Measurements from ENCODE around the gene SAMD11.
"Not testable (repeated sequence)": the region's sequence is repeated elsewhere in the genome, so short reads cannot be mapped to it uniquely, and the experiment has no call there.

SAMD11 gene

DNA sequence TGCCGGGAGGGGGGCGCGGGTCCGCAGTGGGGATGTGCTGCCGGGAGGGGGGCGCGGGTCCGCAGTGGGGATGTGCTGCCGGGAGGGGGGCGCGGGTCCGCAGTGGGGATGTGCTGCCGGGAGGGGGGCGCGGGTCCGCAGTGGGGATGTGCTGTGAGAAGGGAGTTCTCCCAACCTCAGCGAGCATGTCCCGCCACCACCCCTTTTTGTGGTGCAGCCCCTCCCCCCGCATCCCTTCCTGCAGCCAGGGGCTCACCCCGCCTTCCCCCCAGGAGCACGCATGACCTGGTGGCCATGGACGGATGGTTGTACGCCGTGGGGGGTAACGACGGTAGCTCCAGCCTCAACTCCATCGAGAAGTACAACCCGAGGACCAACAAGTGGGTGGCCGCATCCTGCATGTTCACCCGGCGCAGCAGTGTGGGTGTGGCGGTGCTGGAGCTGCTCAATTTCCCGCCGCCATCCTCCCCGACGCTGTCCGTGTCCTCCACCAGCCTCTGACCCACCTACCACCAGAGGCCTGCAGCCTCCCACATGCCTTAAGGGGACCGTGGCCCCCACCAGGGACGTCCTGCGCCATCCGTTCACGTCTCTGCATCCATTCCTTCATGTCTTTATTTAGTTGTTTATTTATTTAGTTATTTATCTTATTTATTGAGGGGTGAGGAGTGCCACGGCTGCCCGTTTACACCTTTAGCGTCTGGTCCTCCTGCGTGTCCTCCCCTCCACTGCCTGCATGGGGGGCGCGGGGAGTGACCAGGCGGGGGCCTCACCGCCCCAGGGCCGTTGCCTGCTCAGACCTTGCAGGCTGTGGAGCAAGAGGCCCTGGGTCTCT is 41.2 kb downstream of the SAMD11 start:
- DNase-seq, result no peak

DNA sequence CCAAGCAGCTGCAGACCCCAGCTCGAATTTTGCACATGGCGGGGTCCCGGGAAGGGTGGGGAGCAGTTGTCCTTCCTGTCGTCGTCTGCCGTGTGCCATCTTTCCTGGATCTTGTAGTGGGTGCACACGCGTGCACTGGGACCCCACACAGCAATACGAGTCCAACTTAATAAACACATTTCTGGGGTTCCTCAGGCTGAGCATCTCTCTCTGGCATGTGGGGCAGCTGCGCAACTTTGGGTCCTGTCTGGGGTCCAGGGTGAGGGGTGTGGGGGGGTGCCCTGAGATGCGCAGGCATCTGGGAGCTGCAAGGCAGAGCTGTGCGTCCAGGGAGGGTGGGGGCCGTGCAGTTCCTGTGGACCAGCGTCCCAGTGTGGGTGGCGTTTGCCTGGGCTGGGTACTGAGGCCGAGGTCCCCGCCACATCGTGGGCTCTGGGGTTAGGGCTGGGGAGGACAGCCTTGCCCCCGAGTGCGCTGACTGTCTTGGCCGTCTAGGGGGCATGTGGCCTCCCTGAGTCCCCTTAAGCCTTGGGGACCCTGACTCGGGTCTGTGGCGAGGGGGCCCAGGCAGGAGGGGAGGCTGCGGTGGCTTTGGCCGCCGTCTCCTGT is 41.9 kb downstream of the SAMD11 start:
- no peak for DNase-seq

DNA sequence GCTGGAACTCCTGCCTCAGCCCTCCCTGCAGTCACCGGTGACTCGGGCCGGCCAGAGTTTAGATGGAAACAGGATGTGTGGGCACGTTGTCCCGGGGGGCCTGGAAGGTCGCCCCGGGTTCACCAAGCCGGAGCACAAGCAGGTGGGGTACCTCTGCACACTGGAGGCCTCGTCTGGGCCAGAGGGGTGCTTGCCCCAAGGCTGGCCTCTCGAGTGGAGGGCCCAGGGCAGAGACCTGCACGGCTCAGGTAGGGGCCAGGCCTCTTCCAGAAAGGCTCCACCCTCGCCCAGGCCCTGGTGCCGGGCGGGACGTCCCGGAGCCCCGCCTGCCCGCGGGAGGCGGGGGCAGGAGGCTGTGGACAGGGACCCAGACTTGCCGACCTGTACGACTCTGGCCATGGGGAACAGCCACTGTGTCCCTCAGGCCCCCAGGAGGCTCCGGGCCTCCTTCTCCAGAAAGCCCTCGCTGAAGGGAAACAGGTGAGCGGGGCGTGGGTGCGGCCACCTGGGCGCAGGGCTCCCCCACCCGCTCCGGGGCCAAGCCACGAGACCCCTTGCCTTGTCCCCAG is 42.5 kb downstream of the SAMD11 start, which contains the start of gene PLEKHN1:
Gene PLEKHN1, plus strand, starts transcription at position 348 of the 569 bp plus-strand sequence. Its CDS starts 50 bp downstream, at position 398.
- no peak for DNase-seq

DNA sequence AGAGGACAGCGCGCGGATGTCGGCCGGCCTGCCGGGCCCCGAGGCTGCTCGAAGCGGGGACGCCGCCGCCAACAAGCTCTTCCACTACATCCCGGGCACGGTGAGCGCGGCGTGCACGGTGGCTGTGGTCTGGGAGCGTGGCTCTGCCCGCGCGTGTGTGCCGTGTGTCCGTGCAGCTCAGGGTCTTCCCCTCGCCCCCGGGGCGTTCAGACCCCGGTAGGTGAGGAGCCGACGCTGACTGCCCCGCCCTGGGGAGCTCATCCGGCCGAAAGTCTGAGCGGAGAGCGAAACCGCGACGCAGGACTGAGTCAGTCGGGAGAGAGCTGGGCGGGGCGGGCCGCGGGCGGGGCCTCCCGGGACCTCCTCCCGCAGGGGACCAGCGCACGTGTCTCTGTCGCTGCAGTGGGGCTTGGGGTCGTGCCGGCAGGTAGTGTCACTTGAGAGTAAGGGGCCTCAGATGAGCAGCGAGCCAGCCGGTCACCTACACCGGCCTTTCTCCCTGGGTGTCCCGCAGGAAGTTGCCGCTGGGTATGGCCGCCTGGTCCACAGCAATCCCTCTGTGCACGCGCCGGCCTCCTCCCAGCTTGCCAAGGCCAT is 43.1 kb downstream of the SAMD11 start:
- DNase-seq, result peak; percentile 64 to 69

DNA sequence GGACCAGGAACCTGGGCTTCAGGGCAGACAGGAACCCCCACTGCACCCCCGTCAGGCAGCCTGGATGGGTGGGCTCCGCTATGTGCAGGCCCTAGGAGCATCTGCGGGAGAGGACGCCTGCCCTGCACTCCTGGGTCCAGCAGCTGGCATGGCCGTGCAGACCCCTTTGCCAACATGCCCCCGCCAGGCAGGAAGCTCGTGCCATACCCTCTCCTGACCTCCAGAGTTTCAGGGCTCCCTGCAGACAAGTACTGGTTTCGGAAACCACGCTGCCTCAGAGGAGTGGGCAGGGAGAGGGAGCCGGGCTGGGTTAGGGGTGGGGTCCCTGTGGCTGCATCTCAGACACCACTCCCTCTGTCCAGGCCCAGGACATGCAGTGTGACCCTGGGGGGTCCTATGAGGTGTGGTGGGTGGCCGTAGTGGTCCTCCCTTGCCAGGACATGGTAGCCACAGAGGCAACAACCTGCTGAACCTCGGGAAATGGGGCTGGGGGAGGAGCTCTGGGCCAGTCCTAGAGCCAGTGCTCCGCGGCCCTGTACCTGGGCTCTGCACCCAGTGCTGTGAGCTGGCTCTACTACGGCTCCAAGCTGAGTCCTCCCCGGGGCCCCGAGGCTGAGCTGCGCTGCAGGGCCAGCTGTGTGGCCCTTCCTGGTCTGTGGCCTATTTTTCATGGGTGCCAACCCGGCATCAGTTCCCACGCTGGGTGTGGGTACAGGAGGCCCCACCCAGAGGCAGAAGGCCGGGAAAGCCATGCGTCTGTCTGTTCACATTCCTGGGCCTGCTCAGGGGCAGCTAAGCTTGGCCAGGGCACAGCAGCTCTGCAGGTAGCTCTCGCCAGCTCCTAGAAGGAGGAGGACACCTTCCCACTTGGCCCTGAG is 44.0 kb downstream of the SAMD11 start:
- no peak for DNase-seq

DNA sequence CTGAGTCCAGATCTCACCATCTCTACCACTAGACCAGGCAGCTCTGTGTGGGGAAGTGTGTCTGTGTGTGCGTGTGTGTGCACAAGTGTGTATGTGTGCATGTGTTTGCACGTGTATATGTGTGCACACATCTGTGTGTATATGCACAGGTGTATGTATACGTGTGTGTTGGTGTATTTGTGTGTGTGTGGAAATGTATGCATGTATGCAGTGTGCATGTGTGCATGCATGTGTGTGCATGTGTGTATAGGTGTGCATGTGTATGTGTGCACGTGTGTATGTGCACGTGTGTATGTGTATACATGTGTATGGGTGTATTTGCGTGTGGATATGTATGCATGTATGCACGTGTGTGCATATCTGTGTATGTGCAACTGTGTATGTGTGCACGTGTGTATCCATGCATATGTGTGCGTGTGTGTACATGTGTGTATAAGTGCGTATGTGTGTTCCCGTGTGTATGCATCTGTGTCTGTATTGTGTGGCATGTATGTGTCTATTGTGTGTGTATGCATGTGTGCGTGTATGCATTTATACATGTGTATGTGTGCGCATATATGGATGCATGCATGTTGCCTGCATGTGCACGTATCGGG is 45.6 kb downstream of the SAMD11 start:
- no peak for DNase-seq

DNA sequence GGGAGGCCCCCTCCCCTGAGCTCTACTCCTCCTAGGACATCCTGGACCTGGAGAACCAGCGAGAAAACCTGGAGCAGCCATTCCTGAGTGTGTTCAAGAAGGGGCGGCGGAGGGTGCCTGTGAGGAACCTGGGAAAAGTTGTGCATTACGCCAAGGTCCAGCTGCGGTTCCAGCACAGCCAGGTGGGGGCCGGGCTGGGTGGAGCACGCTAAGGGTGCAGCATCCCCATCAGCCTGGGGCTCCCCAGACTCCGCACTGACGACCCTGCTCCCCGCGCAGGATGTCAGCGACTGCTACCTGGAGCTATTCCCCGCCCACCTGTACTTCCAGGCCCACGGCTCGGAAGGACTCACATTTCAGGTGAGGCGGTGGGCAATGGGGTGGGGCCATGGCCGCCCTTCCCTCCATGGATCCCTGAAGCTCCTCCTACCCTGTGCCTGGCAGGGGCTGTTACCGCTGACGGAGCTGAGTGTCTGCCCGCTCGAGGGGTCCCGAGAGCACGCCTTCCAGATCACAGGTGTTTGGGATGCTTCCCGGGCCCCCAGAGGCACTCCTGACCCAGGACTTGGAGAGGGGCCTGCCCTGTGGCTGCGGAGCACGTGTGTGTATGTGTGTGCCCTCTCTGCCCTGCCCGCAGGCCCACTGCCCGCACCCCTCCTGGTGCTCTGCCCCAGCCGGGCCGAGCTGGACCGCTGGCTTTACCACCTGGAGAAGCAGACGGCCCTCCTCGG is 46.7 kb downstream of the SAMD11 start:
- DNase-seq, result no peak

DNA sequence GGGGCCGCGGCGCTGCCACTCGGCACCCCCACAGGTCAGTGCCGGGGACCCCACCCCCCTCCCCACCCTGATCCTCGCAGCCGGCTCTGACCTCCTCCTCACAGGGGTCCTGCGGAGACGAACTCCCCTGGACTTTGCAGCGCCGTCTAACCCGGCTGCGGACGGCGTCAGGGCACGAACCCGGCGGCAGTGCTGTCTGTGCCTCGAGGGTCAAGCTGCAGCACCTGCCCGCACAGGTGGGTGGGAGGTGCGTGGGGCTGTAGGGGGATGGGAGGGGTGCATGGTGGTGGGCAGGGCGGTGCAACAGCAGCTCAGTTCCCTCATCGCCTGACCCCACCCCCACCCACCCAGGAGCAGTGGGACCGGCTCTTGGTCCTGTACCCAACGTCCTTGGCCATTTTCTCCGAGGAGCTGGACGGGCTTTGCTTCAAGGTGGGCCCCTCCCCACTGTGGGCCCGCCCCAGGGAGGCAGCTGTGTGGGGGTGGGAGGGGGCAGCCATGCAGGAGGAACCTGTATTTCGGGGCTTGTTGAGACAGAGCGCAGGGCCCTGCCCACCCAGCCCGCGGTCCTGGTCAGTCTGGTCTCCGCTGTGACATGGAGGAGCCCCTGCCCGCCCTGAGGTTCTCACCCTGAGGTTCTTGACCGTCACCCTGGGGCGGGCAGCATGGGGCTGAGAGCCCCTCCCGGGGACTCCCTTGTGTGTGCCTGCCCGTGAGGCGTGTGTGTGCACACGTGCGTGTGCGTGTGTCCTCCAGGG is 47.4 kb downstream of the SAMD11 start:
- no peak for DNase-seq

DNA sequence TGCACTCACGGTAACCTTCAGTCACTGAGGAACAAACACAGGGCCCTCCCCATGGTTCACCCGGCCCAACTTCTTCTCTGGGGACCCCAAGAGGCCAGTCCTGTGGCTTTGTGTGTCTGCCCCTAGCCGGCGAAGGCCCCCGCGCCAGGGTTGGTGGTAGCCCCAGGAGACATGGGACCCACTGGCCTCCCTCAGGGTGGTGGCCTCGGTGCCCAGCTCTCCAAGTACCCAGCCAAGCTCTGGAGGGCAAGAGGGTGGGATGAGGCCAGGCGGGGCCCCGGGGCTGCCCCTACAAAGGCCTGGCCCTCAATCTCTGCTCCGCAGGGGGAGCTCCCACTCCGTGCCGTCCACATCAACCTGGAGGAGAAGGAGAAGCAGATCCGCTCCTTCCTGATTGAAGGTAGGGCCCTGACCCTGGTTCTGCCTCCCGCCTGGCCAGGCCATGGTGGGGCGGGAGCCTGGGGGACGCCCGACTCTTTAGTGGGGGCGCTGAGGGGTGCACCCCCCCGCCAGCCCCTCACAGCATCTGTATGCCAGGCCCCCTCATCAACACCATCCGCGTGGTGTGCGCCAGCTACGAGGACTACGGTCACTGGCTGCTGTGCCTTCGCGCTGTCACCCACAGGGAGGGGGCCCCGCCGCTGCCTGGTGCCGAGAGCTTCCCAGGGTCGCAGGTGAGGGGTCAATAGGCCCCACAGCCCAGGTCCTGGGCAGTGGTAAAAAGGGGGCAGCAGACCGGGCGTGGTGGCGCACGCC is 48.2 kb downstream of the SAMD11 start:
- DNase-seq, result no peak

DNA sequence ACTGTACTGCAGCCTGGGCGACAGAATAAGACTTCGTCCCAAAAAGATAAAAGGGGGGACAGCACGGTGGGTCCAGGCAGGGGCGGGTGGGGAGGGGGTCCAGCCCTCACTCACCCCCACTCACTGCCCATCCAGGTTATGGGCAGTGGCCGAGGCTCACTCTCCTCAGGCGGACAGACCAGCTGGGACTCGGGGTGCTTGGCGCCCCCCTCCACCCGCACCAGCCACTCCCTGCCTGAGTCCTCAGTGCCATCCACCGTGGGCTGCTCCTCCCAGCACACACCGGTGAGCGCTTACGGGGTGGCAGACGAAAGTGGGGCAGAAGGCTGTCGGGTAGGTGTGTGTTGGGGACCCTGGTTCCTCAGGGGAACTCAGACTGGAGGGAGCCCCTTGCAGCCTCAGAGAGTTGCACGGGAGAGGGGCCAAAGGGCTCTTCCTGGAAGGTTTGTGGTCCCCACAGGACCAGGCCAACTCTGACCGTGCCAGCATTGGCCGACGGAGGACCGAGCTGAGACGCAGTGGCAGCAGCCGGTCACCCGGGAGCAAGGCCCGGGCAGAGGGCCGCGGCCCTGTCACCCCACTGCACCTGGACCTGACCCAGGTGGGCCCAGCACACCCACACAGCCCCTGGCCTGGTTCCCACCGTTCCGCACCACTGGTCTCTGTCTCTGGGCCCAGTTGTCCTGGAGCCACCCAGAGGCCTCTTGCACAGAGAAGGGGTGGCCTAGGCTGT is 49.2 kb downstream of the SAMD11 start:
- no peak for DNase-seq

DNA sequence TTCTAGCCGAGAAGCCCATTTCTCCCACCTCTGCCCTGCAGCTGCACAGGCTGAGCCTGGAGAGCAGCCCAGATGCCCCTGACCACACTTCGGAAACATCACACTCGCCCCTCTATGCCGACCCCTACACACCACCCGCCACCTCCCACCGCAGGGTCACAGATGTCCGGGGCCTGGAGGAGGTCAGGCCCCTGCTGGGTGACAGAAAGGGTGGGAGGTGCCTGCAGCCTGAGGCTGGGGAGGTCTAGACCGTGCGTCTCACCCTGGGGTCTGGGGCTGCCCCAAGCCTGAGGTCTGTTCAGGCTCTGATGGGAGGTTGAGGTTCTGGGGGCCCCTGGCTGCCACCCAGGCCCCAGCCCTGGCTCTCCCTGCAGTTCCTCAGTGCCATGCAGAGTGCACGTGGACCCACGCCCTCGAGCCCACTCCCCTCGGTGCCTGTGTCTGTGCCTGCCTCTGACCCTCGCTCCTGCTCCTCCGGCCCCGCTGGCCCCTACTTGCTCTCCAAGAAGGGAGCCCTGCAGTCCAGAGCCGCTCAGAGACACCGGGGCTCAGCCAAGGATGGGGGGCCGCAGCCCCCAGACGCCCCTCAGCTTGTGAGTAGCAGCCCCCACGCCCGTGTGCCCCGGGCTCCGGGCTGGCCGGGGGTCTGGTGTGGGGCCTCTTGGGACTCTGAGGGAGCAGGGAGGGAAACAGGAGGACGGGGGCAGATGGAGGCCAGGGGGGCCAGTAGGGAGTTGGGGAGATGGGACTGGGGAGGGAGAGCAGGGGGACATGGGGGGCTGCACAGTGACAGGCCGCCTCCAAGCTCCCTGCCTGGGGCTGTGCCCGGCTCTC is 50.0 kb downstream of the SAMD11 start:
- no peak for DNase-seq

DNA sequence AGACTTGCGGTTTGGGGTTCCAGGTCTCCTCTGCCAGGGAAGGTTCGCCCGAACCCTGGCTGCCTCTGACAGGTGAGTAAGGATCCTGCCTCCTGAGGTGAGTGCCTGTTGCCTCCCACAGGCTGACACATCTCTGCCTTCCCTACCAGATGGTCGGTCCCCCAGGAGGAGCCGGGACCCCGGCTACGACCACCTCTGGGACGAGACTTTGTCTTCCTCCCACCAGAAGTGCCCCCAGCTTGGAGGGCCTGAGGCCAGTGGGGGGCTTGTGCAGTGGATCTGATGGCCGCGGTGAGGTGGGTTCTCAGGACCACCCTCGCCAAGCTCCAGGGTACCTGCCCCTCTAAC is 50.5 kb downstream of the SAMD11 start:
- DNase-seq, result no peak

DNA sequence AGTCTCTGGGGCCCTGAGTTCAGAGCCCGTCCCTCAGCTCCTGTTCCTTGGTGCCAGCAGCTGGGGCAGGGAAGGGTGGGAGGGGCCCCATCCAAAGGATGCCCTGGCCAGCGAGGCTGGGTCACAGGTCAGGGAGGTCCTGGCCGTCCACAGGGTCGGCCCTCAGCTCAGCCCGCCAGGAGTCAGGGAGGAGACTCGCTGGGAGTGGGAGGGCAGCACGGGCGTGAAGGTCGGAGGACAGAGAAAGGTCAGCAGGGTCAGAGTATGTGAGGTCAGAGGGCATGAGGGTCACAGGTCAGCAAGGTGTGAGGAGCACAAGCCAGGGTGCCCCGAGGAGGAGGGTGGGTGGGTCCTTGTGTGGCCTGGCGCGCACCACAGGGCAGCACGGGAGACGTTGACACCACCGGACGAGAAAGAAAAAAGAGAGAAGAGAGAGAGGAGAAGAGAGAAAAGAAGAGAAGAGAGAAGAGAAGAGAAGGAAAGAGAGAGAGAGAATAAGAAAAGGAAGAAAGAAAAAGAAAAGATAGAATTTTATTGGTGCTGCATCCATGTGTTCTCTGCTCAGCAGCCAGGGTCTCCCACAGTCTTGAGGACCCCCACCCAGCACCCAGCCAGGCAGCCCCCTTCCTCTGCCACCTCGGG is 51.1 kb downstream of the SAMD11 start:
- DNase-seq, result no peak

DNA sequence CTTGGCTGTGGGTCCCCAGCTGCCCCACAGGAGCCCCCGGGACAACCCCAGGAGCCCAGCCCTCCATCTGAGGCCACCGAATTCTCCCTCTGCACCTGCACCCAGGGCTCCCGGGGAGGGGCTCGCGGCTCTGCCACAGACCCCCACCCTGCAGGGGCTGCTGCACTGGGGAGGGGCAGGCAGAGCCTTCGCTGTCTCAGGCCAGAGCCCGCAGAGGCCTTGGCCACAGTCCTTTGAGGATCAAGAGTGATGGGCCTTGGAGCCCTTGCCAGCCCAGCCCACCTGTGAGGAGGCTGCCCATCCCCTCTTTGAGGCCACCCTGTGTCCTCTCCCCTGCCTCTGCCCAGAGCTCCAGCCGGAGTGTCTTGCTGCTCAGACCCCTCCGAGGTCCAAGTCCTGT is 51.6 kb downstream of the SAMD11 start:
- DNase-seq, result no peak

DNA sequence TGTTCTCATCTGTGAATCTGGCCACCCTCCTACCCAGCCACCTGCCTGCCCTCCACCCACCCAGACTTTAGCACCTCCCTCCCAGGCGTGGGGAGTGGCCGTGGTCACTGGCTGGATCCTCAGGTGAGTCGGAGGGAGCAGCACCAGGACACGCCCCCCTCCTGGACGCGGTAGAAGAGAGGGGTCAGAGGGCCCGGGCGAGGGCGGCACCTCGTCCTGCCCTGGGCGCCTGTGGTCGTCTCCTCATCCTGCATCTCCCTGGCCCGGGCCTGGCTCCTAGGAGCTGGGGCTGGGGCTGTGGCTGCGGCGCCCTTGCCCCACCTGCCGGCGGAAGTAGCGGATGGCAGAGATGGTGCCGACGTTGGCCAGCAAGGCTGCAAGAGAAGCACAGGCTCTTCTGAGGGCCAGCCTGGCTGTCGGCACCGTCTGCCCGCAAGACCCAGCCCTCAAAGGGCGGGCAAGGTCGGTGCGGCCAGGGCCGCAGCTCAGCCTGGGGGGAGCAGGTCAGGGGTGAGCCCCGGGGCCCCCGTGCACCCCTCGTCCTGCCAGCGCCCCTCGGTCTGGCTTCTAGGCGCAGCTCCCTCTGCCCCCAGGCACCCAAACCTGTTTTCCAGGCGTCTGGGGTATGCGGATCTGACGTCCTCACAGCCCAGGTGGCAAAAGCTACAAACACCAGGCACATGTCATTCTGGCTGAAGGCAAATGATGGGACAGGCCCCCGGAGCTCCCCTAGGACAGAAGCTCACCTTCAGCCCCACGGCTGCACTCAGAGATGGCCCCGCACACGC is 52.4 kb downstream of the SAMD11 start:
- DNase-seq, result peak; percentile 73

DNA sequence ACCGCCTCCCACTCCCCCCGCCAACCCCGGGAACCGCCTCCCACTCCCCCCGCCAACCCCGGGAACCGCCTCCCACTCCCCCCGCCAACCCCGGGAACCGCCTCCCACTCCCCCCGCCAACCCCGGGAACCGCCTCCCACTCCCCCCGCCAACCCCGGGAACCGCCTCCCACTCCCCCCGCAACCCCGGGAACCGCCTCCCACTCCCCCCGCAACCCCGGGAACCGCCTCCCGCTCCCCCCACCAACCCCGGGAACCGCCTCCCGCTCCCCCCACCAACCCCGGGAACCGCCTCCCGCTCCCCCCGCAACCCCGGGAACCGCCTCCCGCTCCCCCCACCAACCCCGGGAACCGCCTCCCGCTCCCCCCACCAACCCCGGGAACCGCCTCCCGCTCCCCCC is 53.1 kb downstream of the SAMD11 start:
- DNase-seq, result not testable (repeated sequence)
